HepG2 (cell line): Measurements from ENCODE around the gene ALK. TPM values are rescaled to one million over a fixed set of nuclear protein-coding genes. Genes with fewer than 3 reads are reported as not detected.

Experiments
- ATAC-seq: fragments of 200-7000 bp; cut with Tn5 transposase; 3 replicates; pipeline ENCODE4 v1.9.1; 2020; ENCODE audit warnings: mild to moderate bottlenecking, moderate library complexity
- BruUV-seq: library from RNA; stranded (reverse); fragments of 400-500 nt; replicated peaks from 2 replicates; lab custom pipeline; 2021; lab: Mats Ljungman, UMichigan
- CTCF ChIA-PET: fragments of 300-600 bp; formaldehyde crosslinking; extraction: SDS; loops from one replicate; lab custom pipeline; 2021; ENCODE audit warnings: low total read pairs, inconsistent platforms, low intra/inter-chr PET ratio; lab: Yijun Ruan, JAX
- POLR2A ChIA-PET: fragments of 350-600 bp; sonication (Branson Sonifier 250); formaldehyde crosslinking; loops from one replicate; lab custom pipeline; 2020; ENCODE audit warnings: antibody characterized with exemption, inconsistent platforms; lab: Yijun Ruan, JAX
- DNase-seq: peaks from one replicate; pipeline ENCODE4 v3.0.0-alpha.2; 2015; ENCODE audit warnings: low spot score
- FAIRE-seq: peaks from 3 replicates; lab custom pipeline; 2011; peaks lifted over from hg19 to GRCh38; lab: Jason Lieb, UNC
- H2AFZ ChIP-seq: one replicate; pipeline ENCODE4 v1.6.1; 2011; ENCODE audit warnings: low read length, inconsistent platforms
- H3K27ac ChIP-seq: fragments of 300-600 bp; 3 replicates; pipeline ENCODE4 v1.8.0; 2011; ENCODE audit warnings: mixed run types, mild to moderate bottlenecking, mixed read lengths, low read length, inconsistent platforms; ENCODE audit not compliant: insufficient read depth; ENCODE audit errors: extremely low read length
- H3K27me3 ChIP-seq, 2 experiments: fragments of 200-600 bp in 1 of 2; 2 replicates in 1 of 2; 3 replicates in 1 of 2; pipeline versions ENCODE4 v1.6.0 to v1.8.0; 2011; ENCODE audit warnings: low read length in 2 of 2, mild to moderate bottlenecking in 2 of 2, moderate library complexity in 2 of 2, inconsistent platforms in 1 of 2; ENCODE audit not compliant: insufficient read depth in 2 of 2, control insufficient read depth in 1 of 2
- H3K36me3 ChIP-seq, 2 experiments: fragments of 200-600 bp in 1 of 2; replicated peaks in 1 of 2; 2 replicates in 1 of 2; 3 replicates in 1 of 2; pipeline versions ENCODE4 v1.5.1 to v1.8.0; 2011; ENCODE audit warnings: low read length in 2 of 2, inconsistent platforms in 1 of 2; ENCODE audit not compliant: insufficient read depth in 2 of 2, control insufficient read depth in 1 of 2
- H3K4me1 ChIP-seq: 2 replicates; pipeline ENCODE4 v1.5.1; 2012; ENCODE audit warnings: low read length, inconsistent platforms; ENCODE audit not compliant: insufficient read depth
- H3K4me2 ChIP-seq: 2 replicates; pipeline ENCODE4 v1.6.0; 2011; ENCODE audit warnings: low read depth, low read length, inconsistent platforms
- H3K4me3 ChIP-seq, 3 experiments: fragments of 200-600 bp in 1 of 3; sonication (generic), shearing (Covaris generic) in 1 of 3; replicated peaks in 1 of 3; 2 replicates each; pipeline ENCODE4 v1.5.1; 2011 to 2016; ENCODE audit warnings: low read length in 3 of 3, inconsistent platforms in 2 of 3, low read depth in 2 of 3, mild to moderate bottlenecking in 2 of 3, control low read depth in 1 of 3, mixed read lengths in 1 of 3; ENCODE audit not compliant: insufficient read depth in 1 of 3
- H3K79me2 ChIP-seq: one replicate; pipeline ENCODE4 v1.6.1; 2011; ENCODE audit warnings: low read length, inconsistent platforms; ENCODE audit not compliant: insufficient read depth
- H3K9ac ChIP-seq: 2 replicates; pipeline ENCODE4 v1.6.0; 2011; ENCODE audit warnings: mild to moderate bottlenecking, low read depth, low read length, inconsistent platforms; ENCODE audit not compliant: insufficient read depth
- H3K9me3 ChIP-seq: 2 replicates; pipeline ENCODE4 v1.5.1; 2012; ENCODE audit warnings: mild to moderate bottlenecking, low read length
- H4K20me1 ChIP-seq: 2 replicates; pipeline ENCODE4 v1.6.0; 2011; ENCODE audit warnings: inconsistent platforms, mild to moderate bottlenecking, low read length, moderate library complexity; ENCODE audit not compliant: insufficient read depth
- ATF7 ChIP-seq, 2 experiments: fragments of 450-650 bp in 1 of 2; sonication (generic) in 1 of 2; formaldehyde crosslinking in 1 of 2; IDR thresholded peaks; 2 replicates each; pipeline versions ENCODE4 v1.4.0 to v1.6.1; 2016 to 2020; ENCODE audit warnings: antibody characterized with exemption in 1 of 2, mild to moderate bottlenecking in 1 of 2, missing genetic modification reagents in 1 of 2
- CBX1 ChIP-seq: IDR thresholded peaks from one replicate; pipeline ENCODE4 v1.6.1; 2016; ENCODE audit warnings: antibody characterized with exemption, low read depth
- HNRNPK ChIP-seq: fragments of 200-400 bp; formaldehyde crosslinking; IDR thresholded peaks from 2 replicates; pipeline ENCODE4 v1.6.1; 2018; ENCODE audit warnings: low read length, low read depth, moderate library complexity, mild to moderate bottlenecking; ENCODE audit not compliant: poor library complexity, severe bottlenecking
- SMAD1 ChIP-seq: sonication (generic); formaldehyde crosslinking; IDR thresholded peaks from 2 replicates; pipeline ENCODE4 v1.4.0; 2020; ENCODE audit warnings: missing genetic modification reagents, low read depth, mild to moderate bottlenecking, borderline replicate concordance
- TP53 ChIP-seq: sonication (generic); formaldehyde crosslinking; conservative IDR thresholded peaks from 2 replicates; pipeline ENCODE4 v1.4.0; 2020; ENCODE audit warnings: missing genetic modification reagents
- ZFYVE20 ChIP-seq: sonication (generic); formaldehyde crosslinking; IDR thresholded peaks from 2 replicates; pipeline ENCODE4 v1.8.0; 2023; ENCODE audit warnings: low read depth, mild to moderate bottlenecking, moderate library complexity, missing genetic modification reagents, borderline replicate concordance
- ZNF496 ChIP-seq: sonication (generic); formaldehyde crosslinking; IDR thresholded peaks from 2 replicates; pipeline ENCODE4 v1.8.1; 2023; ENCODE audit warnings: mild to moderate bottlenecking, moderate library complexity, missing genetic modification reagents; ENCODE audit not compliant: insufficient replicate concordance
- WGBS: methylation state at CpG from one replicate; pipeline ENCODE4 v1.1.6; 2017; ENCODE audit warnings: low lambda C conversion rate; 5-methylcytosine and 5-hydroxymethylcytosine counted together
- in situ Hi-C: cut with HindIII; loops from 2 replicates; pipeline ENCODE4 v1.10.0; 2017; ENCODE audit warnings: low pct_unique_long_range_greater_than_20kb; ENCODE audit not compliant: extremely low pct_ligation_motif_present
- intact Hi-C: fragments of 100-400 bp; cut with micrococcal nuclease; formaldehyde crosslinking; loops from one replicate; pipeline ENCODE4 v1.10.0; 2022; ENCODE audit not compliant: unreplicated experiment
- polyA plus RNA-seq, 8 experiments: library from polyadenylated mRNA; depleted of rRNA in 3 of 8; stranded (reverse) in 7 of 8; unstranded in 1 of 8; fragments of >200 nt; fragmentation: Illumina TruSeq in 4 of 8; extraction: Trizol in 4 of 8; gene quantifications; 2 replicates each; pipeline versions ENCODE4 v1.2.1 to v1.2.3, GENCODE V29; 2011 to 2016; ENCODE audit warnings: low read depth in 4 of 8, missing spikeins in 1 of 8, mixed read lengths in 1 of 8; ENCODE audit not compliant: insufficient read depth in 1 of 8
- total RNA-seq, 5 experiments: library from RNA; depleted of rRNA; stranded (reverse); fragments of >200 nt; fragmentation: Illumina TruSeq; extraction: Trizol; gene quantifications; 2 replicates each; pipeline ENCODE4 v1.2.3, GENCODE V29; 2016; ENCODE audit warnings: low read depth in 1 of 5
- TF ChIP-seq, protein P1 (sequence below): sonication (generic); formaldehyde crosslinking; IDR thresholded peaks from 2 replicates; pipeline ENCODE4 v1.4.0; 2020; ENCODE audit warnings: missing genetic modification reagents

The ALK gene
- total and polyA plus RNA-seq, 2 of the 13 experiments (the other 11 are each of a cell fraction or from before 2014, with no cell fraction given) = not detected

DNA sequence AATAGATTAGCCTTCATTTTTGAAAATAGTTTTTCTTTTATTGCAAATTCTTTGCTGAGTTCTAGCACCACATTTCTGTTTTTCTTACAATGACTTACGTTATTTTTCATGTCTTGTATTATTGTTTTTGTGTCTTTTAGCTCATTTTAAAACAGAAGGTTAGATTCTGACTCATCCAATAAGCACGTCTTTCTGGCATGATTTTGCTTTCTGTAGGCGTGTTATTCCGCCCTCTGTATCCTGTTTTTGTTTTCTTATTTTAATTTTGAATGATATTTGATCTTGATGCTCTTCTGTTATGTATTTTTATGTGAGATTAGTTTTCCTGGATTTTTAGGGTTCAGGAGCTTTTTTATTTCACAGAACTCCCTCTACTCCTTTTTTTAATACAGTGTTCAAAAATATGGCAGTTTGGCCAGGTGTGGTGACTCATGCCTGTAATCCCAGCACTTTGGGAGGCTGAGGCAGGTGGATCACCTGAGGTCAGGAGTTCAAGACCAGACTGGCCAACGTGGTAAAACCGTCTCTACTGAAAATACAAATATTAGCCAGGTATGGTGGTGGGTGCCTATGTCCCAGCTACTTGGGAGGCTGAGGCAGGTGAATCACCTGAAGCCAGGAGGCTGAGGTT is 661.1 kb downstream of the ALK start:
- BruUV-seq = no TSS peak
- H3K9me3 ChIP-seq = no peaks in the 10 kb centered on the region
- H3K79me2 ChIP-seq = no peaks in the 10 kb centered on the region
- no peaks in the 10 kb centered on the region for H3K4me1 ChIP-seq
- in situ Hi-C loops (no loop called here), intact Hi-C loops (no loop called here)
- ATAC-seq (no peak), FAIRE-seq (no peak), DNase-seq (no peak)
- POLR2A ChIA-PET = no interaction called here
- no peaks in the 10 kb centered on the region for H4K20me1 ChIP-seq
- H3K36me3 ChIP-seq = no peaks in the 10 kb centered on the region
- H3K27ac ChIP-seq = no peak overlapping the region
- no peak overlapping the region for H3K4me2 ChIP-seq
- WGBS = 2% methylated on average over 6 of the region's 6 CpGs
- H3K9ac ChIP-seq = no peak overlapping the region
- TF ChIP-seq SMAD1 (CRISPR knock-in tag) (no peak), ZNF496 (CRISPR knock-in tag) (no peak), ATF7 (IDR thresholded peaks at IDR 0.05) (no peak), ATF7 (CRISPR knock-in tag; IDR thresholded peaks at IDR 0.05) (no peak), TP53 (CRISPR knock-in tag) (no peak), CBX1 (no peak), HNRNPK (no peak), ZFYVE20 (CRISPR knock-in tag) (no peak)
- TF ChIP-seq, protein P1, sequence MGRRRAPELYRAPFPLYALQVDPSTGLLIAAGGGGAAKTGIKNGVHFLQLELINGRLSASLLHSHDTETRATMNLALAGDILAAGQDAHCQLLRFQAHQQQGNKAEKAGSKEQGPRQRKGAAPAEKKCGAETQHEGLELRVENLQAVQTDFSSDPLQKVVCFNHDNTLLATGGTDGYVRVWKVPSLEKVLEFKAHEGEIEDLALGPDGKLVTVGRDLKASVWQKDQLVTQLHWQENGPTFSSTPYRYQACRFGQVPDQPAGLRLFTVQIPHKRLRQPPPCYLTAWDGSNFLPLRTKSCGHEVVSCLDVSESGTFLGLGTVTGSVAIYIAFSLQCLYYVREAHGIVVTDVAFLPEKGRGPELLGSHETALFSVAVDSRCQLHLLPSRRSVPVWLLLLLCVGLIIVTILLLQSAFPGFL = no peak
- CTCF ChIA-PET = no interaction called here
- H2AFZ ChIP-seq = no peak overlapping the region
- H3K4me3 ChIP-seq = no peak overlapping the region
- H3K27me3 ChIP-seq = peaks cover 1 to 17% of the 10 kb centered on the region in 2 experiments; a peak in 3 of 5 replicates
